ENCODE measurements around the gene LTBR. TPM values are rescaled to one million over a fixed set of nuclear protein-coding genes. Genes with fewer than 3 reads are reported as not detected.
A peak's percentile ranks its signal among the peaks of the same experiment; 100 is the strongest.

Gene LTBR
- 84.1 and 102 TPM in 2 replicates for total RNA-seq
- 70.7 and 82.2 TPM in 2 replicates for polyA plus RNA-seq
- 46.4 and 59.5 TPM in 2 replicates for polyA plus RNA-seq (2011; cell fraction: cytosol; rRNA removed)
- 47.3 TPM in 2 replicates for polyA plus RNA-seq (2011; cell fraction: nucleus; rRNA removed)
- polyA plus RNA-seq (2012): 66.7 and 93.7 TPM in 2 replicates
- 15.6 and 26.2 TPM in 2 replicates for polyA minus RNA-seq
- polyA minus RNA-seq (2011; cell fraction: cytosol; rRNA and poly(A)+ RNA removed): 33.2 TPM
- polyA minus RNA-seq (2011; cell fraction: nucleus; rRNA and poly(A)+ RNA removed): 17.9 and 21.2 TPM in 2 replicates
- Bru-seq, nascent RNA: percentile 57 among the genes with signal in this experiment
- BruChase-seq, experiment 1, labeled RNA remaining after a 6-hour chase: percentile 78 among the genes with signal in this experiment
- BruChase-seq, experiment 2, labeled RNA remaining after a 2-hour chase: percentile 62 among the genes with signal in this experiment
- long read RNA-seq, transcript LTBR-201 (10 exons, 2,260 nt): major isoform, 62 of 142 reads
- long read RNA-seq, partial matches to known transcripts: 52 of 142 reads
- long read RNA-seq, other reads (novel, unspliced or antisense): 24 of 142 reads

GRCh38 chr12:6383572-6384498, at the start of gene LTBR:
Gene LTBR, plus strand, starts transcription at chr12:6384162. Its CDS starts 197 bp downstream, at chr12:6384359.
- H3K36me3 ChIP-seq (ENCODE audit: control insufficient read depth in 2 of 2, extremely low read depth in 1 of 2, insufficient read depth in 2 of 2, low read length in 2 of 2): peaks cover 9 to 19% of the 10 kb centered on the region in 2 experiments
- FAIRE-seq (peak; percentile 88), DNase-seq (ENCODE audit: low read depth, low spot score) (peak; percentile 89)
- H3K9me1 ChIP-seq (replicated peaks; ENCODE audit: control insufficient read depth, extremely low read depth, insufficient read depth, low read length): no peaks in the 10 kb centered on the region
- peak within 1 kb of the TSS; percentile 48 to 73 (median 72) for H3K4me3 ChIP-seq (replicated peaks in 1 of 3; ENCODE audit: insufficient read depth in 1 of 3, low read depth in 1 of 3, low read length in 3 of 3)
- TSS peak; percentile 48 for BruUV-seq (replicated peaks)
- H4K20me1 ChIP-seq (replicated peaks; ENCODE audit: control insufficient read depth, extremely low read depth, insufficient read depth, low read length): no peaks in the 10 kb centered on the region
- TF ChIP-seq CTCF (IDR thresholded peaks at IDR 0.05; ENCODE audit: extremely low read depth in 1 of 2, insufficient read depth in 1 of 2, low read depth in 1 of 2, low read length in 2 of 2) (peak in 1 of 2 donors; percentile 5), GATA2 (IDR thresholded peaks at IDR 0.05; ENCODE audit: insufficient read depth, insufficient read length, low read depth, low read length) (no peak), POLR2A (IDR thresholded peaks at IDR 0.05; ENCODE audit: low read depth, low read length) (peak; percentile 87), EZH2 (IDR thresholded peaks at IDR 0.05; ENCODE audit: borderline replicate concordance, low read depth, low read length, severe bottlenecking) (no peak), POLR2AphosphoS5 (IDR thresholded peaks at IDR 0.05; ENCODE audit: insufficient read depth, low read depth, low read length) (peak; percentile 72), MAX (IDR thresholded peaks at IDR 0.05; ENCODE audit: insufficient read depth, insufficient read length) (peak; percentile 47), JUN (IDR thresholded peaks at IDR 0.05; ENCODE audit: borderline replicate concordance, insufficient read depth, insufficient read length, low read depth) (no peak), FOS (IDR thresholded peaks at IDR 0.05; ENCODE audit: borderline replicate concordance, insufficient read depth, low read length) (no peak), MYC (IDR thresholded peaks at IDR 0.05; ENCODE audit: low read depth, low read length) (no peak)
- no peaks in the 10 kb centered on the region for H3K9me3 ChIP-seq (replicated peaks; ENCODE audit: control insufficient read depth, insufficient read depth, low read length)
- H3K4me1 ChIP-seq (ENCODE audit: control insufficient read depth, extremely low read depth, insufficient read depth, low read length): peaks cover 20% of the 10 kb centered on the region
- peak within 1 kb of the TSS; percentile 81 for H3K27ac ChIP-seq (ENCODE audit: insufficient read depth, low read depth, low read length)
- peak within 1 kb of the TSS; percentile 90 for H3K9ac ChIP-seq (replicated peaks; ENCODE audit: extremely low read depth, insufficient read depth, low read length)
- CTCF ChIA-PET: interaction anchor here (0.7 to 3.4 kb wide), 13 partner anchors 10 to 154 kb away, joined by 3 to 20 read pairs (median 4); no protein-coding TSS in a partner anchor
- dilution Hi-C loops (cut with MboI; ENCODE audit: extremely low pct_ligation_motif_present, low sequenced_read_pairs) (no loop called here), intact Hi-C loops (cut with micrococcal nuclease) (loop anchor here (1.0 kb wide), 3 partner anchors 48 to 68 kb away; partner anchors contain the start of gene TAPBPL)
- peak within 1 kb of the TSS; percentile 69 for H2AFZ ChIP-seq (ENCODE audit: low read depth, low read length)
- POLR2A ChIA-PET: interaction anchor here (1.4 to 1.9 kb wide), 2 partner anchors 47 to 87 kb away, joined by 5 to 7 read pairs; partner anchors contain the start of gene VAMP1
- peak within 1 kb of the TSS; percentile 83 for H3K4me2 ChIP-seq (ENCODE audit: insufficient read depth, low read length)
- no peaks in the 10 kb centered on the region for H3K27me3 ChIP-seq (ENCODE audit: control insufficient read depth in 2 of 2, insufficient read depth in 2 of 2, low read length in 2 of 2)
- H3K79me2 ChIP-seq (ENCODE audit: control insufficient read depth, insufficient read depth, low read length): peaks cover 20% of the 10 kb centered on the region

All from endothelial cell of umbilical vein (primary cell).